A549 (cell line): ENCODE data around the gene SMIM36. TPM values are rescaled to one million over a fixed set of nuclear protein-coding genes. Genes with fewer than 3 reads are reported as not detected.
"Not testable (repeated sequence)": the region's sequence is repeated elsewhere in the genome, so short reads cannot be mapped to it uniquely, and the experiment has no call there.

Experiments
- ATAC-seq, 2 experiments: fragments of 200-7000 bp in 1 of 2; fragments of >200 bp in 1 of 2; cut with Nextera tagmentation in 1 of 2; cut with Tn5 transposase in 1 of 2; 3 replicates each; pipeline versions ENCODE4 v1.8.0 to v1.9.1; 2018 to 2020; ENCODE audit warnings: mild to moderate bottlenecking in 1 of 2, moderate library complexity in 1 of 2
- CTCF ChIA-PET: fragments of 300-600 bp; sonication (Branson Sonifier 250); formaldehyde crosslinking; extraction: SDS; loops from one replicate; lab custom pipeline; 2021; ENCODE audit warnings: antibody characterized with exemption, inconsistent platforms; lab: Yijun Ruan, JAX
- POLR2A ChIA-PET: fragments of 350-600 bp; formaldehyde crosslinking; extraction: SDS; loops from one replicate; lab custom pipeline; 2021; ENCODE audit warnings: antibody characterized with exemption, inconsistent platforms; lab: Yijun Ruan, JAX
- DNase-seq, 2 experiments: peaks; one replicate each; pipeline versions ENCODE4 v3.0.0 to v3.0.0-alpha.2; 2011 to 2016; ENCODE audit warnings: low read depth in 1 of 2, low spot score in 1 of 2
- FAIRE-seq: peaks from 2 replicates; lab custom pipeline; 2011; peaks lifted over from hg19 to GRCh38; lab: Jason Lieb, UNC
- H3K27ac ChIP-seq, 2 experiments: fragments of >200 bp; sonication (Bioruptor Twin); formaldehyde crosslinking; 3 replicates each; pipeline ENCODE4 v1.5.1; 2016 to 2017
- H3K4me1 ChIP-seq: fragments of >200 bp; sonication (Bioruptor Twin); formaldehyde crosslinking; 3 replicates; pipeline ENCODE4 v1.6.1; 2016
- H3K4me2 ChIP-seq: fragments of >200 bp; sonication (Bioruptor Twin); formaldehyde crosslinking; 3 replicates; pipeline ENCODE4 v1.6.1; 2016
- H3K4me3 ChIP-seq: fragments of >200 bp; sonication (Bioruptor Twin); formaldehyde crosslinking; 3 replicates; pipeline ENCODE4 v1.5.1; 2016
- H3K9me3 ChIP-seq: fragments of >200 bp; sonication (Bioruptor Twin); formaldehyde crosslinking; 3 replicates; pipeline ENCODE4 v1.6.1; 2016
- BCL3 ChIP-seq: fragments of >200 bp; sonication (Bioruptor Twin); formaldehyde crosslinking; IDR thresholded peaks from 3 replicates; pipeline ENCODE4 v1.6.1; 2016
- CTCF ChIP-seq: fragments of >200 bp; sonication (Bioruptor Twin); formaldehyde crosslinking; IDR thresholded peaks from 3 replicates; pipeline ENCODE4 v1.5.1; 2016
- E2F6 ChIP-seq: IDR thresholded peaks from 2 replicates; pipeline ENCODE4 v1.6.1; 2012; ENCODE audit warnings: low read depth, borderline replicate concordance
- EHF ChIP-seq: fragments of 250-450 bp; sonication (Bioruptor Pico); IDR thresholded peaks from 2 replicates; pipeline ENCODE4 v1.5.0; 2020; ENCODE audit warnings: mild to moderate bottlenecking
- FOSL2 ChIP-seq, 2 experiments: fragments of 450-650 bp in 1 of 2; fragments of >200 bp in 1 of 2; sonication (Bioruptor Twin) in 1 of 2; formaldehyde crosslinking; IDR thresholded peaks; 2 replicates each; pipeline versions ENCODE4 v1.5.0 to v1.6.1; 2016 to 2020; ENCODE audit warnings: mild to moderate bottlenecking in 1 of 2, moderate library complexity in 1 of 2
- FOXS1 ChIP-seq: fragments of 250-450 bp; sonication (Bioruptor Pico); IDR thresholded peaks from 2 replicates; pipeline ENCODE4 v1.5.0; 2020; ENCODE audit warnings: mild to moderate bottlenecking, moderate library complexity
- HDAC2 ChIP-seq: fragments of 200-600 bp; sonication (generic); IDR thresholded peaks from 2 replicates; pipeline ENCODE4 v1.6.1; 2016
- HOXA7 ChIP-seq: fragments of 250-450 bp; sonication (Bioruptor Pico); IDR thresholded peaks from 2 replicates; pipeline ENCODE4 v1.5.0; 2020; ENCODE audit warnings: mild to moderate bottlenecking, moderate library complexity
- JUN ChIP-seq, 2 experiments: fragments of >200 bp; sonication (Bioruptor Twin); formaldehyde crosslinking; IDR thresholded peaks; 2 replicates in 1 of 2; 3 replicates in 1 of 2; pipeline ENCODE4 v1.6.1; 2016 to 2017
- KDM5A ChIP-seq: fragments of 200-600 bp; sonication (generic); IDR thresholded peaks from 2 replicates; pipeline ENCODE4 v1.6.1; 2016; ENCODE audit warnings: antibody characterized with exemption, mild to moderate bottlenecking
- MAFK ChIP-seq: fragments of 450-650 bp; IDR thresholded peaks from 2 replicates; pipeline ENCODE4 v1.6.1; 2014; ENCODE audit not compliant: partially characterized antibody
- NFE2L2 ChIP-seq: fragments of 150-350 bp; conservative IDR thresholded peaks from 2 replicates; pipeline ENCODE4 v1.6.1; 2014; ENCODE audit warnings: low read length
- NR3C1 ChIP-seq: fragments of >200 bp; sonication (Bioruptor Twin); formaldehyde crosslinking; IDR thresholded peaks from 3 replicates; pipeline ENCODE4 v1.6.1; 2017
- RAD21 ChIP-seq, 2 experiments: fragments of >200 bp in 1 of 2; sonication (Bioruptor Twin) in 1 of 2; formaldehyde crosslinking in 1 of 2; IDR thresholded peaks in 1 of 2; conservative IDR thresholded peaks in 1 of 2; 2 replicates in 1 of 2; 3 replicates in 1 of 2; pipeline ENCODE4 v1.6.1; 2012 to 2018; ENCODE audit warnings: inconsistent platforms in 1 of 2
- RARB ChIP-seq: fragments of 250-450 bp; sonication (Bioruptor Pico); IDR thresholded peaks from 2 replicates; pipeline ENCODE4 v1.8.0; 2021; ENCODE audit warnings: mild to moderate bottlenecking, moderate library complexity
- RCOR1 ChIP-seq: fragments of 150-350 bp; IDR thresholded peaks from 2 replicates; pipeline ENCODE4 v1.6.1; 2014; ENCODE audit warnings: antibody characterized with exemption, low read length, low read depth
- RFX5 ChIP-seq: fragments of 450-650 bp; IDR thresholded peaks from 2 replicates; pipeline ENCODE4 v1.7.1; 2014; ENCODE audit warnings: antibody characterized with exemption, mild to moderate bottlenecking, moderate library complexity
- SMC3 ChIP-seq: fragments of >200 bp; sonication (Bioruptor Twin); formaldehyde crosslinking; IDR thresholded peaks from 3 replicates; pipeline ENCODE4 v1.6.1; 2018; ENCODE audit warnings: inconsistent platforms
- ZFP36 ChIP-seq: fragments of 450-650 bp; IDR thresholded peaks from 2 replicates; pipeline ENCODE4 v1.6.1; 2014; ENCODE audit warnings: borderline replicate concordance; ENCODE audit not compliant: partially characterized antibody
- ZNF302 ChIP-seq: fragments of 250-450 bp; sonication (Bioruptor Pico); IDR thresholded peaks from 2 replicates; pipeline ENCODE4 v1.9.0; 2021; ENCODE audit warnings: inconsistent platforms, mild to moderate bottlenecking, moderate library complexity
- WGBS: methylation state at CpG from one replicate; pipeline ENCODE4 v1.1.6; 2017; ENCODE audit errors: missing lambda C conversion rate; 5-methylcytosine and 5-hydroxymethylcytosine counted together
- polyA plus RNA-seq, 4 experiments: library from polyadenylated mRNA; depleted of rRNA in 3 of 4; stranded (reverse); fragments of >200 nt; fragmentation: RNase III in 1 of 4; extraction: RNeasy Plus Mini Kit Qiagen cat#74134 plus additional on column Dnase treatment in 1 of 4; gene quantifications; 2 replicates in 3 of 4; 3 replicates in 1 of 4; pipeline ENCODE4 v1.2.3, GENCODE V29; 2011 to 2017

Gene SMIM36
- polyA plus RNA-seq, 2 of the 4 experiments (the other 2 are of a cell fraction): not detected

GRCh38 chr17:55520402-55520801, 9.2 kb upstream of the SMIM36 start:
- ATAC-seq (no peak), DNase-seq (no peak), FAIRE-seq (no peak)
- Histone ChIP-seq H3K27ac (no peak overlapping the region), H3K4me2 (no peak overlapping the region), H3K9me3 (no peaks in the 10 kb centered on the region), H3K4me1 (no peaks in the 10 kb centered on the region), H3K4me3 (no peak overlapping the region)
- ChIA-PET CTCF (interaction anchor here (0.7 kb wide), 1 partner anchor 82 kb away, joined by 3 read pairs; no protein-coding TSS in a partner anchor), POLR2A (no interaction called here)
- WGBS: 58% methylated on average over 5 of the region's 5 CpGs
- TF ChIP-seq ZFP36 (no peak), BCL3 (no peak), ZNF302 (CRISPR knock-in tag) (no peak)

- FAIRE-seq (no peak), DNase-seq (no peak), ATAC-seq (no peak)
- Histone ChIP-seq H3K4me1 (peaks cover 8% of the 10 kb centered on the region), H3K4me2 (no peak overlapping the region), H3K4me3 (no peak overlapping the region), H3K27ac (no peak overlapping the region), H3K9me3 (no peaks in the 10 kb centered on the region)
- ChIA-PET POLR2A (no interaction called here), CTCF (interaction anchor here (1.0 to 3.0 kb wide), 3 partner anchors 83 to 251 kb away, joined by 4 to 13 read pairs (median 4); no protein-coding TSS in a partner anchor)
- no peak for TF ChIP-seq CTCF
- TF ChIP-seq EHF: no peak
- no peak for TF ChIP-seq HOXA7
- TF ChIP-seq JUN (IDR thresholded peaks at IDR 0.05): no peak
- TF ChIP-seq, all 56 proteins: peak for 0
- 64% methylated on average over 5 of the region's 5 CpGs for WGBS
These were observed 7.3 kb upstream of the SMIM36 start for GRCh38 chr17:55518510-55518909.

- peak; percentile 82 for FAIRE-seq
These were observed 2.8 kb upstream of the SMIM36 start for GRCh38 chr17:55513885-55514590.

GRCh38 chr17:55507669-55508068, 3.6 kb downstream of the SMIM36 start:
- H3K4me2 ChIP-seq, POLR2A ChIA-PET, H3K4me1 ChIP-seq, H3K9me3 ChIP-seq, FAIRE-seq, H3K27ac ChIP-seq, DNase-seq, ATAC-seq, H3K4me3 ChIP-seq: not testable (repeated sequence)
- CTCF ChIA-PET: interaction anchor here (0.6 to 7.6 kb wide), 3 partner anchors 19 to 158 kb away, joined by 3 to 79 read pairs (median 7); no protein-coding TSS in a partner anchor
- 91% methylated on average over 7 of the region's 7 CpGs for WGBS

More at GRCh38 chr17:55513885-55514590, 2.8 kb upstream of the SMIM36 start:
- Histone ChIP-seq H3K4me2 (peak overlapping the region; percentile 37), H3K27ac (peak overlapping the region; percentile 69 to 74), H3K4me3 (no peak overlapping the region), H3K9me3 (no peaks in the 10 kb centered on the region), H3K4me1 (peaks cover 9% of the 10 kb centered on the region)
- CTCF ChIA-PET: interaction anchor here (0.6 to 7.6 kb wide), 90 partner anchors 11 to 535 kb away, joined by 3 to 125 read pairs (median 4); partner anchors contain the start of genes HLF, MMD, PCTP and TMEM100
- POLR2A ChIA-PET: interaction anchor here (0.8 kb wide), 1 partner anchor 93 kb away, joined by 4 read pairs; the partner anchor contains the start of gene MMD
- 22% methylated on average over 5 of the region's 5 CpGs for WGBS
- DNase-seq (peak; percentile 61 to 79), ATAC-seq (peak; percentile 55 to 88)
- no peak for TF ChIP-seq FOXS1
- TF ChIP-seq E2F6: no peak
- peak; percentile 98 for TF ChIP-seq CTCF
- no peak for TF ChIP-seq EHF
- no peak for TF ChIP-seq FOSL2 (IDR thresholded peaks at IDR 0.05)
- TF ChIP-seq FOSL2 (CRISPR knock-in tag; IDR thresholded peaks at IDR 0.05): no peak
- no peak for TF ChIP-seq NFE2L2
- no peak for TF ChIP-seq RARB (CRISPR knock-in tag)
- no peak for TF ChIP-seq NR3C1
- TF ChIP-seq ZFP36: no peak
- TF ChIP-seq RAD21 (conservative IDR thresholded peaks at IDR 0.05 in 1 of 2, IDR thresholded peaks at IDR 0.05 in 1 of 2): peak; percentile 98 to 99
- no peak for TF ChIP-seq RCOR1
- no peak for TF ChIP-seq MAFK
- TF ChIP-seq HDAC2: no peak
- TF ChIP-seq KDM5A: no peak
- no peak for TF ChIP-seq RFX5
- TF ChIP-seq SMC3: peak; percentile 98

GRCh38 chr17:55501626-55502025, 9.6 kb downstream of the SMIM36 start:
- H3K4me2 ChIP-seq, H3K9me3 ChIP-seq, DNase-seq, CTCF ChIA-PET, POLR2A ChIA-PET, ATAC-seq, FAIRE-seq: not testable (repeated sequence)
- WGBS: 81% methylated on average over 20 of the region's 23 CpGs
- Histone ChIP-seq H3K27ac (peak overlapping the region; percentile 48 to 60; a peak in 2 of 6 replicates), H3K4me1 (peaks cover 16% of the 10 kb centered on the region), H3K4me3 (peak overlapping the region; percentile 37)
